Left ventricle myocardium inferior (tissue), 1 donor: ENCODE measurements around the gene PNPLA6. TPM values are rescaled to one million over a fixed set of nuclear protein-coding genes. Genes with fewer than 3 reads are reported as not detected.
"Not testable (repeated sequence)": the region's sequence is repeated elsewhere in the genome, so short reads cannot be mapped to it uniquely, and the experiment has no call there.

Experiments
- DNase-seq: peaks from one replicate; pipeline ENCODE4 v3.0.0-alpha.2; 2020
- H3K27ac ChIP-seq: fragments of 200-600 bp; replicated peaks from 2 replicates; pipeline ENCODE4 v1.8.0; 2021
- H3K27me3 ChIP-seq: fragments of 200-600 bp; 2 replicates; pipeline ENCODE4 v1.8.0; 2021; ENCODE audit warnings: low read depth
- H3K36me3 ChIP-seq: fragments of 200-600 bp; 2 replicates; pipeline ENCODE4 v1.8.0; 2021
- H3K4me1 ChIP-seq: fragments of 200-600 bp; 2 replicates; pipeline ENCODE4 v1.8.0; 2021
- H3K4me3 ChIP-seq: fragments of 200-600 bp; 2 replicates; pipeline ENCODE4 v1.8.0; 2021; ENCODE audit warnings: mild to moderate bottlenecking, moderate library complexity
- H3K9me3 ChIP-seq: fragments of 200-600 bp; replicated peaks from 2 replicates; pipeline ENCODE4 v1.8.0; 2021
- CTCF ChIP-seq: fragments of 200-600 bp; IDR thresholded peaks from 2 replicates; pipeline ENCODE4 v1.8.0; 2021; ENCODE audit warnings: antibody characterized with exemption, mild to moderate bottlenecking, borderline replicate concordance
- intact Hi-C: fragments of 100-400 bp; cut with micrococcal nuclease; formaldehyde crosslinking; loops from one replicate; pipeline ENCODE4 v1.11.0; 2022
- total RNA-seq: library from RNA; stranded (reverse); fragmentation: NEBNext Ultra II Directional; extraction: Animal tissue kit (Norgen Biotek cat#: 25700); gene quantifications from one replicate; pipeline ENCODE4 v1.2.1, GENCODE V29; 2021
- donor health status: DM: no; HTN: yes; CAD: no; lungs with severe emphysema.

The PNPLA6 gene
- total RNA-seq, 1 donor from 2014 or later: 52.7 TPM

- Histone ChIP-seq H3K27me3 (no peaks in the 10 kb centered on the region), H3K4me1 (no peaks in the 10 kb centered on the region), H3K4me3 (no peak overlapping the region), H3K27ac (no peak overlapping the region), H3K9me3 (peaks cover under 1% of the 10 kb centered on the region), H3K36me3 (peaks cover 19% of the 10 kb centered on the region)
- TF ChIP-seq CTCF: no peak
- intact Hi-C loops: loop anchor here (5.0 kb wide), 1 partner anchor 232 kb away; no protein-coding TSS in a partner anchor
- no peak for DNase-seq
These were observed 29.8 kb downstream of the PNPLA6 start for GRCh38 chr19:7565332-7565731.

GRCh38 chr19:7570761-7571160 lies 35.2 kb downstream of the PNPLA6 start:
- TF ChIP-seq CTCF: no peak
- no peak overlapping the region for H3K27ac ChIP-seq
- H3K4me3 ChIP-seq: no peak overlapping the region
- H3K27me3 ChIP-seq: no peaks in the 10 kb centered on the region
- intact Hi-C loops: no loop called here
- no peaks in the 10 kb centered on the region for H3K4me1 ChIP-seq
- H3K36me3 ChIP-seq: no peaks in the 10 kb centered on the region
- DNase-seq: no peak
- H3K9me3 ChIP-seq: no peaks in the 10 kb centered on the region

- intact Hi-C loops: no loop called here
- H3K9me3 ChIP-seq: no peaks in the 10 kb centered on the region
- no peaks in the 10 kb centered on the region for H3K4me1 ChIP-seq
- no peaks in the 10 kb centered on the region for H3K36me3 ChIP-seq
- TF ChIP-seq CTCF: no peak
- DNase-seq: no peak
- H3K27ac ChIP-seq: no peak overlapping the region
- peaks cover 4% of the 10 kb centered on the region for H3K27me3 ChIP-seq
- H3K4me3 ChIP-seq: no peak overlapping the region
These were observed 40.0 kb downstream of the PNPLA6 start for GRCh38 chr19:7575434-7576040.

- H3K27ac ChIP-seq, H3K27me3 ChIP-seq, intact Hi-C loops, H3K4me3 ChIP-seq, H3K36me3 ChIP-seq, DNase-seq, H3K9me3 ChIP-seq, H3K4me1 ChIP-seq: not testable (repeated sequence)
These were observed 41.9 kb downstream of the PNPLA6 start for GRCh38 chr19:7577422-7577821.

- no peaks in the 10 kb centered on the region for H3K36me3 ChIP-seq
- intact Hi-C loops: no loop called here
- no peak overlapping the region for H3K4me3 ChIP-seq
- no peaks in the 10 kb centered on the region for H3K9me3 ChIP-seq
- TF ChIP-seq CTCF: no peak
- no peaks in the 10 kb centered on the region for H3K4me1 ChIP-seq
- DNase-seq: no peak
- peaks cover 9% of the 10 kb centered on the region for H3K27me3 ChIP-seq
- H3K27ac ChIP-seq: no peak overlapping the region
These were observed 42.6 kb downstream of the PNPLA6 start for GRCh38 chr19:7578127-7578526.

GRCh38 chr19:7579182-7579581 lies 43.7 kb downstream of the PNPLA6 start:
- DNase-seq: no peak
- intact Hi-C loops: no loop called here
- peaks cover 9% of the 10 kb centered on the region for H3K27me3 ChIP-seq
- no peaks in the 10 kb centered on the region for H3K9me3 ChIP-seq
- TF ChIP-seq CTCF: no peak
- H3K4me3 ChIP-seq: no peak overlapping the region
- H3K4me1 ChIP-seq: no peaks in the 10 kb centered on the region
- H3K36me3 ChIP-seq: no peaks in the 10 kb centered on the region
- H3K27ac ChIP-seq: no peak overlapping the region
